GM21526 (cell line): ENCODE data around the gene CLDN19.
A peak's percentile ranks its signal among the peaks of the same experiment; 100 is the strongest.

Experiments used
- ATAC-seq: cut with Tn5 transposase; IDR thresholded peaks from one replicate; pipeline ENCODE4 v1.9.1; 2021; ENCODE audit warnings: moderate library complexity; ENCODE audit not compliant: unreplicated experiment, low FRiP score

Gene CLDN19

GRCh38 chr1:42739753-42740700, at the start of gene CLDN19:
Gene CLDN19 (minus strand): TSS chr1:42740236. CDS start chr1:42740063, 173 bp downstream.
- no peak for ATAC-seq

GRCh38 chr1:42788021-42788420, 48.0 kb upstream of the CLDN19 start:
- no peak for ATAC-seq

GRCh38 chr1:42786097-42786496, 46.1 kb upstream of the CLDN19 start:
- no peak for ATAC-seq

- no peak for ATAC-seq
These were observed 45.1 kb upstream of the CLDN19 start, which contains the start of gene TMEM269 for GRCh38 chr1:42784946-42785693. Gene TMEM269 (plus strand): TSS chr1:42784991. CDS start chr1:42789894, 4,903 bp downstream.

GRCh38 chr1:42784547-42784945, 44.5 kb upstream of the CLDN19 start:
- ATAC-seq, result no peak

GRCh38 chr1:42783092-42783491, 43.1 kb upstream of the CLDN19 start:
- no peak for ATAC-seq

GRCh38 chr1:42780176-42780575, 40.1 kb upstream of the CLDN19 start:
- ATAC-seq, result no peak

- ATAC-seq, result no peak
These were observed 39.7 kb upstream of the CLDN19 start for GRCh38 chr1:42779725-42780124.

- no peak for ATAC-seq
These were observed 37.8 kb upstream of the CLDN19 start for GRCh38 chr1:42777852-42778251.

- no peak for ATAC-seq
These were observed 36.5 kb upstream of the CLDN19 start for GRCh38 chr1:42776502-42776901.

GRCh38 chr1:42774928-42775526, 35.0 kb upstream of the CLDN19 start:
- ATAC-seq, result no peak

- no peak for ATAC-seq
These were observed 33.4 kb upstream of the CLDN19 start for GRCh38 chr1:42773420-42773819.

- ATAC-seq, result no peak
These were observed 29.8 kb upstream of the CLDN19 start for GRCh38 chr1:42769811-42770210.

GRCh38 chr1:42768172-42768571, 28.1 kb upstream of the CLDN19 start:
- no peak for ATAC-seq

- peak; percentile 15 for ATAC-seq
These were observed 27.5 kb upstream of the CLDN19 start for GRCh38 chr1:42767510-42768000.

GRCh38 chr1:42766741-42767509, 26.9 kb upstream of the CLDN19 start, which contains the start of the genes C1orf50 and P3H1:
Gene C1orf50 (plus strand): TSS chr1:42767249. CDS start chr1:42767312, 63 bp downstream.
Gene P3H1 (minus strand): TSS chr1:42767028. CDS start chr1:42766971, 57 bp downstream.
- peak; percentile 82 for ATAC-seq

GRCh38 chr1:42765832-42766740, 26.1 kb upstream of the CLDN19 start:
- peak; percentile 22 for ATAC-seq

- no peak for ATAC-seq
These were observed 25.2 kb upstream of the CLDN19 start for GRCh38 chr1:42765269-42765668.

- no peak for ATAC-seq
These were observed 22.2 kb upstream of the CLDN19 start for GRCh38 chr1:42762269-42762668.
